ENCODE measurements around the gene IFITM10.

The IFITM10 gene

GRCh38 chr11:1757861-1758610, 7.6 kb upstream of the IFITM10 start:
- no peak for TF ChIP-seq CTCF (IDR thresholded peaks at IDR 0.05; ENCODE audit: insufficient read depth, low read depth, low read length, missing control alignments)
- no peak overlapping the region for H3K4me3 ChIP-seq (ENCODE audit: low read depth, low read length)
- no peak for DNase-seq (ENCODE audit: low read depth)

- no peak for DNase-seq (ENCODE audit: low read depth)
- no peak overlapping the region for H3K4me3 ChIP-seq (ENCODE audit: low read depth, low read length)
These were observed 6.7 kb upstream of the IFITM10 start for GRCh38 chr11:1756791-1757771.

GRCh38 chr11:1755692-1756561, 5.5 kb upstream of the IFITM10 start:
- no peak for TF ChIP-seq CTCF (IDR thresholded peaks at IDR 0.05; ENCODE audit: insufficient read depth, low read depth, low read length, missing control alignments)
- H3K4me3 ChIP-seq (ENCODE audit: low read depth, low read length): no peak overlapping the region
- no peak for DNase-seq (ENCODE audit: low read depth)

More at GRCh38 chr11:1756791-1757771, 6.7 kb upstream of the IFITM10 start:
- no peak for TF ChIP-seq CTCF (IDR thresholded peaks at IDR 0.05; ENCODE audit: insufficient read depth, low read depth, low read length, missing control alignments)

GRCh38 chr11:1755344-1755691, 4.9 kb upstream of the IFITM10 start:
- TF ChIP-seq CTCF (IDR thresholded peaks at IDR 0.05; ENCODE audit: insufficient read depth, low read depth, low read length, missing control alignments): no peak
- H3K4me3 ChIP-seq (ENCODE audit: low read depth, low read length): no peak overlapping the region
- DNase-seq (ENCODE audit: low read depth): no peak

- H3K4me3 ChIP-seq (ENCODE audit: low read depth, low read length): no peak overlapping the region
- DNase-seq (ENCODE audit: low read depth): no peak
- no peak for TF ChIP-seq CTCF (IDR thresholded peaks at IDR 0.05; ENCODE audit: insufficient read depth, low read depth, low read length, missing control alignments)
These were observed 4.2 kb upstream of the IFITM10 start for GRCh38 chr11:1754376-1755150.

DNA sequence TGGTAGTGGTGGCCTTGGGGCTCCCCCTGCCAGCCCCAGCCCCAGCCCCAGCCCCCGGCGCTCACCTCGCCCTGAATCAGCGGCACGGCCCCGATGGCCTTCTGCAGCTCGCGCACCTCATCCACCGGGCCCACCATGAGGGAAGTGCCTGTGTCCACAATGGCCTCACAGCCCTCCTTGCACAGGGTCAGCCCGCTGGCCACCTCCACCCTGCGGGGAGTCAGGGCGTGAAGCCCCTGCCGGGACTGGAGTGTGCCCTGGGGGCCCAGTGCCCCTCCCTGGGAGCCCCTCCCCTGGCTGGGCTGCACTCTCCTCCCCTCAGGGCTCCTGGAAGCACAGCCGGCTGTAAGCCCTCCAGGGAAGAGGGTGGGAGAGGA, 3.5 kb upstream of the IFITM10 start:
- DNase-seq (ENCODE audit: low read depth): no peak
- H3K4me3 ChIP-seq (ENCODE audit: low read depth, low read length): no peak overlapping the region
- TF ChIP-seq CTCF (IDR thresholded peaks at IDR 0.05; ENCODE audit: insufficient read depth, low read depth, low read length, missing control alignments): no peak
